SH-SY5Y (cell line): ENCODE results near the gene RAB40C.

Experiments
- GATA2 ChIP-seq: IDR thresholded peaks from 2 replicates; pipeline ENCODE4 v1.6.1; 2011; ENCODE audit warnings: mild to moderate bottlenecking, low read depth, low read length
- GATA3 ChIP-seq: IDR thresholded peaks from 2 replicates; pipeline ENCODE4 v1.6.1; 2011; ENCODE audit warnings: low read depth, mild to moderate bottlenecking, low read length, moderate library complexity

DNA sequence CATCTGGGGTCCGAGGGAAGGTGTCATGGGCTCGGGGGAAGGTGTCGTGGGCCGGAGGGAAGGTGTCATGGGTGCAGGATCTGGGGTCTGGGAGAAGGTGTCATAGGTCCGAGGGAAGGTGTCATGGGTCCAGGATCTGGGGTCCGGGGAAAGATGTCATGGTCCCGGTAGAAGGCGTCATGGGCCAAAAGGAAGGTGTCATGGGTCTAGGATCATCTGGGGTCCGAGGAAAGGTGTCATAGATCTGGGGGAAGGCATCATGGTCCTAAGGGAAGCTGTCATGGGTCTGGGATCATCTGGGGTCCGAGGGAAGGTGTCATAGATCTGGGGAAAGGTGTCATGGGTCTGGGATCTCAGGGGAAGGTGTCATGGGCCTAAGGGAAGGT, 942 bp downstream of the RAB40C start:
- TF ChIP-seq GATA2 (no peak), GATA3 (no peak)
